Measurements from ENCODE around the gene RHBDL1. TPM values are rescaled to one million over a fixed set of nuclear protein-coding genes. Genes with fewer than 3 reads are reported as not detected.

RHBDL1 gene
- total and polyA plus RNA-seq, 10 of the 15 experiments (the other 5 are each of a cell fraction or from before 2014, with no cell fraction given) = 0.04 to 1.3 (median 0.65) TPM; not detected in 5

DNA sequence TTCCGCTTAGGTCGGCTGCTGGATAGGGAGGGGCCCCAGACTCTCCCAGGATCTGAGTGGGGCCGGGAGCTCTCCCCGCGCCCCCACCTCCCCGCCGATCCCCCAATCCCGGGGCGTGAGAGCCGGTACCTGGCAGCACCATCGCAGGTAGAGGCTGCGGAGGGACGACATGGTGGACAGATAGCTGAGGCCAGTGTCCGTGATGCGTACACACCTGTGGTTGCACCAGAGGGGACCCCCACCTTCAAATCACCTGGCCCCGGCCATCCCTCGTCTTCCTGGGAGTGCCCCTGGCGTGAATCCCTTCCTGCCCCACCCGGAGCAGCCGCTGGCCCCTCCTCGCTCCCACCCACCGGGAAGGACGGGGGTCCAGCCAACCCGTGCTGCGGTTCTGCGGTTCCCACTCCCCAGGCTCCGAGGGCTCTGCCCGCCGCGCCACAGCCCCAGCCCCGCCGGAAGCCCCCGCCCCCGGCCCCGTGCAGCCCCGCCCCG, 19.4 kb downstream of the RHBDL1 start:
- DNase-seq (ENCODE audit: low read depth, low spot score) = no peak
- TF ChIP-seq, protein P1, sequence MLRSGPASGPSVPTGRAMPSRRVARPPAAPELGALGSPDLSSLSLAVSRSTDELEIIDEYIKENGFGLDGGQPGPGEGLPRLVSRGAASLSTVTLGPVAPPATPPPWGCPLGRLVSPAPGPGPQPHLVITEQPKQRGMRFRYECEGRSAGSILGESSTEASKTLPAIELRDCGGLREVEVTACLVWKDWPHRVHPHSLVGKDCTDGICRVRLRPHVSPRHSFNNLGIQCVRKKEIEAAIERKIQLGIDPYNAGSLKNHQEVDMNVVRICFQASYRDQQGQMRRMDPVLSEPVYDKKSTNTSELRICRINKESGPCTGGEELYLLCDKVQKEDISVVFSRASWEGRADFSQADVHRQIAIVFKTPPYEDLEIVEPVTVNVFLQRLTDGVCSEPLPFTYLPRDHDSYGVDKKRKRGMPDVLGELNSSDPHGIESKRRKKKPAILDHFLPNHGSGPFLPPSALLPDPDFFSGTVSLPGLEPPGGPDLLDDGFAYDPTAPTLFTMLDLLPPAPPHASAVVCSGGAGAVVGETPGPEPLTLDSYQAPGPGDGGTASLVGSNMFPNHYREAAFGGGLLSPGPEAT (IDR thresholded peaks at IDR 0.05; ENCODE audit: low read depth) = no peak
- Histone ChIP-seq H3K27ac (ENCODE audit: control insufficient read depth, insufficient read depth) (no peak overlapping the region), H4K20me1 (ENCODE audit: control insufficient read depth, insufficient read depth) (no peaks in the 10 kb centered on the region), H3K79me2 (ENCODE audit: control insufficient read depth, insufficient read depth, low read length) (peaks cover 3% of the 10 kb centered on the region; the same call in 1 of the 2 replicates), H3K4me1 (ENCODE audit: control insufficient read depth, insufficient read depth, low read length) (peaks cover 7% of the 10 kb centered on the region), H3K9me3 (replicated peaks; ENCODE audit: control insufficient read depth, insufficient read depth, low read length) (no peaks in the 10 kb centered on the region; the same call in 2 of the 3 replicates), H2AFZ (ENCODE audit: control insufficient read depth, low read depth, low read length) (peak overlapping the region; percentile 29; the same call in 1 of the 2 replicates), H3K4me2 (ENCODE audit: control insufficient read depth, insufficient read depth) (peak overlapping the region; percentile 89), H3K36me3 (ENCODE audit: control insufficient read depth in 2 of 2, insufficient read depth in 2 of 2, low read length in 1 of 2) (no peaks in the 10 kb centered on the region), H3K27me3 (replicated peaks in 1 of 2; ENCODE audit: control insufficient read depth in 2 of 2, insufficient read depth in 2 of 2, low read length in 1 of 2) (peaks cover 2 to 6% of the 10 kb centered on the region in 2 experiments; a peak in 3 of 4 replicates), H3K9ac (ENCODE audit: control insufficient read depth, insufficient read depth, low read length) (no peak overlapping the region), H3K4me3 (no peak overlapping the region; the same call in 1 of the 2 replicates)
- FAIRE-seq = no peak
- intact Hi-C loops (cut with micrococcal nuclease; ENCODE audit: unreplicated experiment) (no loop called here), in situ Hi-C loops (cut with MboI) (no loop called here)
- ATAC-seq = no peak
- ChIA-PET CTCF (interaction anchor here (0.6 to 1.6 kb wide), 4 partner anchors 15 to 105 kb away, joined by 3 to 5 read pairs (median 3); no protein-coding TSS in a partner anchor), POLR2A (interaction anchor here (0.7 to 2.0 kb wide), 6 partner anchors 11 to 58 kb away, joined by 3 to 7 read pairs (median 4); partner anchors contain the start of genes ANTKMT, HAGHL, JMJD8 and METRN), SMC1A (ENCODE audit: uncharacterized antibody, unreplicated experiment) (no interaction called here), RAD21 (ENCODE audit: unreplicated experiment) (interaction anchor here (0.9 kb wide), 1 partner anchor 25 kb away, joined by 3 read pairs; no protein-coding TSS in a partner anchor)
- no TSS peak for BruUV-seq (replicated peaks)
- WGBS (ENCODE audit: insufficient coverage, insufficient replicate concordance, low lambda C conversion rate, missing lambda C conversion rate) = 21% methylated on average over 16 of the region's 37 CpGs

DNA sequence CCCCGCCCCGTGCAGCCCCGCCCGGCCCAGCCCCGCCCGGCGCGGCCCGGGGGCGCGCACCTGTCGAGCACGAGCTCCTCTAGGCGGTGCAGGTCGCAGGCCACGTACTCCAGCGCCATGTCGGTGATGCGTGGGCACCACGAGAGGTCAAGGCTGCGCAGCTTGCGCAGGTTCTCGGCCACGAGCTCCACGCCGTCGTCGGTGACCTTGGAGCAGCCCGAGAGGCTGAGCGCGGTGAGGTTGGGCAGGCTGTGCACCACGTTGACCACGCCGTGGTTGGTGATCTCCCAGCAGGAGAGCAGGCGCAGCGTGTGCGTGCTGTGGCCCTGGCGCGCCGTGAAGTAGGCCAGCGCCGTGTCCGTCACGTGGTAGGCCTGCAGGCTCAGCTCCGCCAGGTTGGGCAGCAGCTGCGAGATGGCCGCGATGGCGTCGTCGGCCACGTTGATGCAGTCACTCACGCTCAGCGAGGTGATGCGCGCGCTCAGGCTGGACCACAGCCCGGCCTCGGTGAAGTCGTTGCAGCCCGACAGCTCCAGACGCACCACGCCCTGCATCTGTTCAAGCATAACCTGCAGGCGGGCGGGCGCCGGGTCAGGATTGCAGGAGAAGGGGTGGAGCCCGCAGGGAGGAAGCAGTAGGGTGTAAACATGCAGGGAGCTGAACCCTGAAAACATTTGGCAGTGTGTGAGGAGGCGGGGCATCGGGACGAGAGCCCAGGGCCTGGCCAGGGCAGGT, 20.1 kb downstream of the RHBDL1 start:
- ATAC-seq = peak; percentile 82
- H3K4me3 ChIP-seq = peak overlapping the region; percentile 53; the same call in 1 of the 2 replicates
- ChIA-PET RAD21 (ENCODE audit: unreplicated experiment) (interaction anchor here (0.9 kb wide), 1 partner anchor 25 kb away, joined by 3 read pairs; no protein-coding TSS in a partner anchor), SMC1A (ENCODE audit: uncharacterized antibody, unreplicated experiment) (no interaction called here), CTCF (interaction anchor here (0.6 to 1.6 kb wide), 6 partner anchors 14 to 365 kb away, joined by 3 to 5 read pairs (median 3); no protein-coding TSS in a partner anchor), POLR2A (interaction anchor here (0.7 to 2.0 kb wide), 6 partner anchors 11 to 59 kb away, joined by 3 to 7 read pairs (median 4); partner anchors contain the start of genes ANTKMT, HAGHL, JMJD8 and METRN)
- intact Hi-C loops (cut with micrococcal nuclease; ENCODE audit: unreplicated experiment) (no loop called here), in situ Hi-C loops (cut with MboI) (no loop called here)
- no peak overlapping the region for H3K27ac ChIP-seq (ENCODE audit: control insufficient read depth, insufficient read depth)
- DNase-seq (ENCODE audit: low read depth, low spot score) = no peak
- no peak for FAIRE-seq
- WGBS (ENCODE audit: insufficient coverage, insufficient replicate concordance, low lambda C conversion rate, missing lambda C conversion rate) = 2% methylated on average over 69 of the region's 71 CpGs
- no TSS peak for BruUV-seq (replicated peaks)
- peaks cover 7% of the 10 kb centered on the region for H3K4me1 ChIP-seq (ENCODE audit: control insufficient read depth, insufficient read depth, low read length)
- no peaks in the 10 kb centered on the region for H3K36me3 ChIP-seq (ENCODE audit: control insufficient read depth in 2 of 2, insufficient read depth in 2 of 2, low read length in 1 of 2)
- peak overlapping the region; percentile 88 for H3K4me2 ChIP-seq (ENCODE audit: control insufficient read depth, insufficient read depth)
- H3K79me2 ChIP-seq (ENCODE audit: control insufficient read depth, insufficient read depth, low read length) = no peaks in the 10 kb centered on the region
- H3K9ac ChIP-seq (ENCODE audit: control insufficient read depth, insufficient read depth, low read length) = no peak overlapping the region
- H4K20me1 ChIP-seq (ENCODE audit: control insufficient read depth, insufficient read depth) = no peaks in the 10 kb centered on the region
- peak overlapping the region; percentile 89 for H2AFZ ChIP-seq (ENCODE audit: control insufficient read depth, low read depth, low read length)
- H3K27me3 ChIP-seq (replicated peaks in 1 of 2; ENCODE audit: control insufficient read depth in 2 of 2, insufficient read depth in 2 of 2, low read length in 1 of 2) = peaks cover 2 to 6% of the 10 kb centered on the region in 2 experiments; a peak in 3 of 4 replicates
- no peaks in the 10 kb centered on the region; the same call in 2 of the 3 replicates for H3K9me3 ChIP-seq (replicated peaks; ENCODE audit: control insufficient read depth, insufficient read depth, low read length)
- TF ChIP-seq ZNF384 (IDR thresholded peaks at IDR 0.05; ENCODE audit: borderline replicate concordance, low read depth, low read length) = no peak
- 0 out of 2 replicates have a peak, but pooled peaks have one; percentile 31 for TF ChIP-seq POLR2AphosphoS2 (IDR thresholded peaks at IDR 0.05; ENCODE audit: low read depth, low read length)
- TF ChIP-seq, protein P2, sequence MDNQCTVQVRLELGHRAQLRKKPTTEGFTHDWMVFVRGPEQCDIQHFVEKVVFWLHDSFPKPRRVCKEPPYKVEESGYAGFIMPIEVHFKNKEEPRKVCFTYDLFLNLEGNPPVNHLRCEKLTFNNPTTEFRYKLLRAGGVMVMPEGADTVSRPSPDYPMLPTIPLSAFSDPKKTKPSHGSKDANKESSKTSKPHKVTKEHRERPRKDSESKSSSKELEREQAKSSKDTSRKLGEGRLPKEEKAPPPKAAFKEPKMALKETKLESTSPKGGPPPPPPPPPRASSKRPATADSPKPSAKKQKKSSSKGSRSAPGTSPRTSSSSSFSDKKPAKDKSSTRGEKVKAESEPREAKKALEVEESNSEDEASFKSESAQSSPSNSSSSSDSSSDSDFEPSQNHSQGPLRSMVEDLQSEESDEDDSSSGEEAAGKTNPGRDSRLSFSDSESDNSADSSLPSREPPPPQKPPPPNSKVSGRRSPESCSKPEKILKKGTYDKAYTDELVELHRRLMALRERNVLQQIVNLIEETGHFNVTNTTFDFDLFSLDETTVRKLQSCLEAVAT (IDR thresholded peaks at IDR 0.05) = peak; percentile 51; the same call in 1 of the 2 replicates
- TF ChIP-seq SMAD5 (IDR thresholded peaks at IDR 0.05; ENCODE audit: low read depth) = no peak
- TF ChIP-seq FOXM1 (IDR thresholded peaks at IDR 0.05; ENCODE audit: low read depth, low read length) = no peak
- TF ChIP-seq, protein P3, sequence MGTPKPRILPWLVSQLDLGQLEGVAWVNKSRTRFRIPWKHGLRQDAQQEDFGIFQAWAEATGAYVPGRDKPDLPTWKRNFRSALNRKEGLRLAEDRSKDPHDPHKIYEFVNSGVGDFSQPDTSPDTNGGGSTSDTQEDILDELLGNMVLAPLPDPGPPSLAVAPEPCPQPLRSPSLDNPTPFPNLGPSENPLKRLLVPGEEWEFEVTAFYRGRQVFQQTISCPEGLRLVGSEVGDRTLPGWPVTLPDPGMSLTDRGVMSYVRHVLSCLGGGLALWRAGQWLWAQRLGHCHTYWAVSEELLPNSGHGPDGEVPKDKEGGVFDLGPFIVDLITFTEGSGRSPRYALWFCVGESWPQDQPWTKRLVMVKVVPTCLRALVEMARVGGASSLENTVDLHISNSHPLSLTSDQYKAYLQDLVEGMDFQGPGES (IDR thresholded peaks at IDR 0.05) = no peak
- TF ChIP-seq SUZ12 (IDR thresholded peaks at IDR 0.05; ENCODE audit: unreplicated experiment) = no peak
